Vagina (tissue), 2 donors: ENCODE measurements around the gene ASTN2. TPM values are rescaled to one million over a fixed set of nuclear protein-coding genes. Genes with fewer than 3 reads are reported as not detected.

Experiments
- DNase-seq, 2 donors: peaks; one replicate each; pipeline ENCODE4 v3.0.0-alpha.2; 2017; ENCODE audit errors: extremely low spot score in 2 of 2
- H3K27ac ChIP-seq: fragments of 200-600 bp; sonication (generic); one replicate; pipeline ENCODE4 v1.5.1; 2019
- H3K27me3 ChIP-seq: fragments of 200-600 bp; sonication (generic); one replicate; pipeline ENCODE4 v1.5.1; 2019
- H3K36me3 ChIP-seq, 2 donors: fragments of 200-600 bp; sonication (generic); one replicate each; pipeline ENCODE4 v1.5.1; 2017 to 2019
- H3K4me1 ChIP-seq: fragments of 200-600 bp; sonication (generic); one replicate; pipeline ENCODE4 v1.5.1; 2019
- H3K4me3 ChIP-seq, 2 donors: fragments of 200-600 bp; sonication (generic); 1 replicate in 1 of 2; 2 replicates in 1 of 2; pipeline ENCODE4 v1.5.1; 2016 to 2019
- H3K9me3 ChIP-seq: fragments of 200-600 bp; sonication (generic); one replicate; pipeline ENCODE4 v1.5.1; 2019
- POLR2A ChIP-seq, 2 donors: fragments of 450-650 bp; IDR thresholded peaks; one replicate each; pipeline ENCODE4 v1.6.1; 2017; ENCODE audit warnings: antibody characterized with exemption in 2 of 2, mild to moderate bottlenecking in 2 of 2, moderate library complexity in 2 of 2
- POLR2AphosphoS5 ChIP-seq, 2 donors: sonication (generic); formaldehyde crosslinking; IDR thresholded peaks; one replicate each; pipeline ENCODE4 v1.9.0; 2017; ENCODE audit warnings: antibody characterized with exemption in 2 of 2, mild to moderate bottlenecking in 2 of 2, low read depth in 1 of 2; ENCODE audit not compliant: insufficient read depth in 1 of 2
- intact Hi-C: fragments of 100-400 bp; cut with DNase I; formaldehyde crosslinking; loops from one replicate; pipeline ENCODE4 v1.15.1; 2023
- total RNA-seq: library from RNA; depleted of rRNA; stranded (reverse); fragments of >200 nt; gene quantifications from one replicate; pipeline ENCODE4 v1.2.3, GENCODE V29; 2016
- TF ChIP-seq, protein P1 (sequence below), 3 experiments: fragments of 450-650 bp in 2 of 3; fragments of 200-600 bp in 1 of 3; sonication (generic) in 1 of 3; IDR thresholded peaks; one replicate each; pipeline ENCODE4 v1.5.1; 2017 to 2019; ENCODE audit warnings: antibody characterized with exemption in 3 of 3, mild to moderate bottlenecking in 2 of 3, moderate library complexity in 2 of 3

The ASTN2 gene
- total RNA-seq, 1 donor from 2014 or later = 4.4 TPM

DNA sequence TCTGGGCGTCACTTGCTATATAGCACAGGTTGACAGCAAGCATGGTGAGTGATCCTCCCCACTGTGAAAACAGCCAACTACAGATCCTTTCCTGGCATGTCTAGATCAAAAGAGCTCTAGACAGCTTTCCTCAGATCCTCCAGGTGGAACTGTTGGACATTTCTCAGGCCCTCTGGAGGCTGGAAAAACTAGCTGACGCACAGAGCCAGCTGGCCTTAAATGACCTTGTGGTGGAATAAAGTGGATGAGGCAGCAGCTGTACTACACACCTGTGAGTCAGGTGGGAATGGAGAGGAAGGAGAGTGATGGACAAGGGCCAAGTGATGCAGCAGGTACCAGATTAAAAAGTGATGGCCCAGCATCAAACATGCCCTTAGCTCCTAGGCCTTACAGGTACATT, 555.1 kb downstream of the ASTN2 start:
- H3K4me1 ChIP-seq = no peaks in the 10 kb centered on the region
- no peak overlapping the region for H3K4me3 ChIP-seq
- H3K27ac ChIP-seq = no peak overlapping the region
- intact Hi-C loops = no loop called here
- no peaks in the 10 kb centered on the region for H3K36me3 ChIP-seq
- DNase-seq = no peak
- H3K27me3 ChIP-seq = no peaks in the 10 kb centered on the region
- no peaks in the 10 kb centered on the region for H3K9me3 ChIP-seq
- TF ChIP-seq POLR2A (IDR thresholded peaks at IDR 0.05) (no peak), POLR2AphosphoS5 (IDR thresholded peaks at IDR 0.05; ENCODE audit: insufficient read depth in 1 of 2, low read depth in 1 of 2) (no peak)
- TF ChIP-seq, protein P1, sequence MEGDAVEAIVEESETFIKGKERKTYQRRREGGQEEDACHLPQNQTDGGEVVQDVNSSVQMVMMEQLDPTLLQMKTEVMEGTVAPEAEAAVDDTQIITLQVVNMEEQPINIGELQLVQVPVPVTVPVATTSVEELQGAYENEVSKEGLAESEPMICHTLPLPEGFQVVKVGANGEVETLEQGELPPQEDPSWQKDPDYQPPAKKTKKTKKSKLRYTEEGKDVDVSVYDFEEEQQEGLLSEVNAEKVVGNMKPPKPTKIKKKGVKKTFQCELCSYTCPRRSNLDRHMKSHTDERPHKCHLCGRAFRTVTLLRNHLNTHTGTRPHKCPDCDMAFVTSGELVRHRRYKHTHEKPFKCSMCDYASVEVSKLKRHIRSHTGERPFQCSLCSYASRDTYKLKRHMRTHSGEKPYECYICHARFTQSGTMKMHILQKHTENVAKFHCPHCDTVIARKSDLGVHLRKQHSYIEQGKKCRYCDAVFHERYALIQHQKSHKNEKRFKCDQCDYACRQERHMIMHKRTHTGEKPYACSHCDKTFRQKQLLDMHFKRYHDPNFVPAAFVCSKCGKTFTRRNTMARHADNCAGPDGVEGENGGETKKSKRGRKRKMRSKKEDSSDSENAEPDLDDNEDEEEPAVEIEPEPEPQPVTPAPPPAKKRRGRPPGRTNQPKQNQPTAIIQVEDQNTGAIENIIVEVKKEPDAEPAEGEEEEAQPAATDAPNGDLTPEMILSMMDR (IDR thresholded peaks at IDR 0.05) = no peak

DNA sequence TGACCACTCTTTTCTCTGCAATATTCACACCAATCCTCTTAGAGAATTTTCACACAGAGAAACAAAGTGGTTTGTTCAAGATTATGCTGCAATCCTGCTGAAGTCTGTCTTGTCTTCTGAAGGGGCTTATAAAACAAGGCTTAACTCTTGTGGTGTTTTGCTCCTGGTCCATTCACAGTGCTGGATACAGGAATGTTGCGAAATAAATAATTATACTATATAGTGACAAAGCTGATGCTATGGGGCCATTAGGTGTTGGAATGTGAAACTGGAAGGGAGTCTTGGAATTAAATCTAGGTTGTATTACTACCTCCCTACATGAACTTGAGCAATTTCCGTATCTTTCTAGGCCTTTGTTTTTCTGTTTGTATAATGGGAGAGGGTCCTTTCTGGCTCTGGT, 557.5 kb downstream of the ASTN2 start:
- no peaks in the 10 kb centered on the region for H3K27me3 ChIP-seq
- H3K4me1 ChIP-seq = no peaks in the 10 kb centered on the region
- no peaks in the 10 kb centered on the region for H3K9me3 ChIP-seq
- no peak overlapping the region for H3K4me3 ChIP-seq
- TF ChIP-seq, protein P1 (IDR thresholded peaks at IDR 0.05) = no peak
- TF ChIP-seq POLR2AphosphoS5 (IDR thresholded peaks at IDR 0.05; ENCODE audit: insufficient read depth in 1 of 2, low read depth in 1 of 2) = no peak
- TF ChIP-seq POLR2A (IDR thresholded peaks at IDR 0.05) = no peak
- H3K36me3 ChIP-seq = no peaks in the 10 kb centered on the region
- intact Hi-C loops = no loop called here
- no peak for DNase-seq
- H3K27ac ChIP-seq = peak overlapping the region; percentile 18

DNA sequence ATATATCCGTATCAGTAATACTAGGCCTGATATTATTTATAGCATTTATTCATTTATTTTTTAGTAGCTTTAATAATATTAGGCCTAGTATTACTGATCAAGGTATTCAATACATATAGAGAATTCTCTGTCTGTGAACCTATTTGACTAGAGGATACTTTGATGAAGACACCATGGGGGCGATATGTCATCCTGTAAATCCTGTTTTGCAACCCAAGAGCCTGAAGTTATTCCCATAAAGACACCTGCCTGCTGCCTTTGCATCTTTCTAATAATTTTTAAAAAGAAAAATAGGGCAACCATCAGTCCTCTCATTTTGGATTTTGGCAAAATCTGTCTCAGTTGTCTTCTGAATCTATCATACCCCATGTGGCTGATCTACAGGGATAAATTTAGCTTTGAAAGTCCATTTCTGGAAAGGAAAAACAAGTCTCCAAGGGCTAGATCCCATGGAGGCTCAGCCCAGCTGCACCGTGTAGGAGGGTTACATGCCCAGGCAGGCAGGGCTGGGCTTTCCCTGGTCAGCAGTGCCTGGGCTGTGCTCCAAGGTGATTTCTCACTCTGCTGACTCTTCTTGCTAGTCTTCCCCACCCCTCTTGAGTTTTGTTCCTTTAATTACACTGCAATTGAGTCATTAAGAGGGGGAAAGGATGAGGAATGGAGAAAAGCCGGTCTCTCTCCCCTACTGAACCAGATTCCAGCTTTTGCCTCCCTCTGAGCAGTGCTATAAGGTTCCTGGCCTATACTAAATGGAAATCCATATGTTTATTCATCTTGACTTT, 558.8 kb downstream of the ASTN2 start:
- TF ChIP-seq, protein P1 (IDR thresholded peaks at IDR 0.05) = no peak
- peak in 1 of 2 donors; percentile 43 for TF ChIP-seq POLR2AphosphoS5 (IDR thresholded peaks at IDR 0.05; ENCODE audit: insufficient read depth in 1 of 2, low read depth in 1 of 2)
- Histone ChIP-seq H3K27me3 (no peaks in the 10 kb centered on the region), H3K27ac (no peak overlapping the region), H3K4me3 (no peak overlapping the region), H3K4me1 (no peaks in the 10 kb centered on the region), H3K9me3 (no peaks in the 10 kb centered on the region), H3K36me3 (no peaks in the 10 kb centered on the region)
- intact Hi-C loops = no loop called here
- DNase-seq = no peak

DNA sequence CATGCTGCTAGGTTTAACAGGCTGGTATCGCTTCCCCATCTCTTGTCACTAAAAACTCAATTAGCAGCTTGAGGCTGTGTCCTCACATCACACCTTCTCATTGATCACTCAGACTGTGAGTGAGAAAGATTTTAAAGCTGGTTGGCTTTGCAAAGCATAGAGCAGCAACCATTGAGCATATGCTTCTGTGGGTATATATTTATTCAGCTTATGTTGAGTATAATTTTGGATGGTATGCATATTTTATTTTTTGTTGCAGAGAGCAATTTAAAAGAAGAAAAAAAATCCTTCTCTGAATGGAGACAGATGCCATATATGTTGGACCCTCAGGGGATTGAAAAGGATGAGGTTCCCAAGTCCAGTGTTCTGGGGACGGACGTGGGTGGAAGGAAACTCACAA, 565.1 kb downstream of the ASTN2 start:
- intact Hi-C loops = no loop called here
- TF ChIP-seq POLR2A (IDR thresholded peaks at IDR 0.05) (no peak), POLR2AphosphoS5 (IDR thresholded peaks at IDR 0.05; ENCODE audit: insufficient read depth in 1 of 2, low read depth in 1 of 2) (no peak)
- TF ChIP-seq, protein P1 (IDR thresholded peaks at IDR 0.05) = no peak
- Histone ChIP-seq H3K27ac (no peak overlapping the region), H3K4me3 (no peak overlapping the region), H3K4me1 (no peaks in the 10 kb centered on the region), H3K27me3 (no peaks in the 10 kb centered on the region), H3K36me3 (no peaks in the 10 kb centered on the region), H3K9me3 (no peaks in the 10 kb centered on the region)
- no peak for DNase-seq

DNA sequence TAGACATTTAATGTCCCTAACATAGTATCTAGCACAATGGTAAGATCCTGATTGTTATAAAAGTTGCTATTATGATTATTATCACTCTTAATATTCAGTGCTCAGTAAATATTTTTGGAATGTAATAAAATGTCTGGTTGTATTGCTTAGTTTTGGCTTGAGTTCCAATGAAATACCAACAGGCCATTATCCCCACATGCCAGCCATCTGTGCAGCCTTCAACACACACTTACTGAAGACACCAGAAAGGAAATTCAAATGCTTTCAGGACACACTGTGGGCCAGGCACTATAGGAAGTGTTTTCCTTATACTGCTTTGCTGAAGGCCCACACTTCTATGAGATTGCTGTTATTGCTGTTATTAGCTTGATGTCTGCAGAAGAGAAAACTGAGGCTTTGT, 570.2 kb downstream of the ASTN2 start:
- TF ChIP-seq POLR2AphosphoS5 (IDR thresholded peaks at IDR 0.05; ENCODE audit: insufficient read depth in 1 of 2, low read depth in 1 of 2) (no peak), POLR2A (IDR thresholded peaks at IDR 0.05) (no peak)
- TF ChIP-seq, protein P1 (IDR thresholded peaks at IDR 0.05) = no peak
- H3K4me3 ChIP-seq = no peak overlapping the region
- no peak for DNase-seq
- no peaks in the 10 kb centered on the region for H3K4me1 ChIP-seq
- no peak overlapping the region for H3K27ac ChIP-seq
- no peaks in the 10 kb centered on the region for H3K27me3 ChIP-seq
- H3K36me3 ChIP-seq = no peaks in the 10 kb centered on the region
- no peaks in the 10 kb centered on the region for H3K9me3 ChIP-seq
- intact Hi-C loops = no loop called here
